IPS-NIHi7 (cell line): ENCODE measurements around the gene GARIN3.
A peak's percentile ranks its signal among the peaks of the same experiment; 100 is the strongest.
"Not testable (repeated sequence)": the region's sequence is repeated elsewhere in the genome, so short reads cannot be mapped to it uniquely, and the experiment has no call there.

Experiments
- DNase-seq: peaks from one replicate; pipeline ENCODE4 v3.0.0; 2012; ENCODE audit warnings: mixed read lengths; ENCODE audit errors: extremely low spot score

Gene GARIN3

DNA sequence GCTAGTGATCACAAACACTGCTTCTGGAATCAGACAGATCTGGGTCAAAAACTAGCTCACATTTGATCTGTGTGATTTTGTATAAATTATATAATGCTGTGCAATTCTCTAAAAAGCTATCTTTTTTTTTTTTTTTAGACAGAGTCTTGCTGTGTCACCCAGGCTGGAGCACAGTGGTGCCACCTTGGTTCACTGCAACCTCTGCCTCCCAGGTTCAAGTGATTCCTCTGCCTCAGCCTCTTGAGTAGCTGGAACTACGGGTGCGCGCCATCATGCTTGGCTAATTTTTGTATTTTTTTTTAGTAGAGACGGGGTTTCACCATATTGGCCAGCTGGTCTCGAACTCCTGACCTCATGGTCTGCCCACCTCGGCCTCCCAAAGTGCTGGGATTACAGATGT is 19.1 kb upstream of the GARIN3 start:
- not testable (repeated sequence) for DNase-seq

DNA sequence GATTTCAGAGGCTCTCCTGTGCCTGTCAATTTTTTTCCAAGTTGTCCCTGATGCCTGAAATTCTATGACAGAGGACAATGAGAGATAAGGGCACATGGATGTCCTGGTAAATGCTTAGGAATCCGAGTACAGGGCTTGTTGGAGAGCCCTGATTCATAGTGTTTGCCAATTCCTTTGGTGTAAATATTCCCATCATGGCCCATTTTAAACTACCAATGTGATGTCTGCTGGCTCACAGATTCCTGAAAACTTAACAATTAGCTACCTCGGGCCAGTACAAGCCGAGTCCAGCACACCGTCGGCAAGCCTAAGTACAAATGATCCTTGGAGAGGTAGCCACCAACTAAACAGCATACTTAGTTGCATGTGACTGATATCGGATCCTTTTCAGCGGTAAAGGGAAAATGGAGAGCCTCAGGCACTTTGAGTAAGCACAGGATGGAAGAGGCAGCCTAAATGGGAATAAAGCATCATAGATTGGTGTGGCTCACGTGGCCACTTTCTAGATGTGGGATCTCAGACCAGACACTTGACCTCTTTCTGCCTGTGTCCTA is 18.1 kb upstream of the GARIN3 start:
- DNase-seq: no peak

DNA sequence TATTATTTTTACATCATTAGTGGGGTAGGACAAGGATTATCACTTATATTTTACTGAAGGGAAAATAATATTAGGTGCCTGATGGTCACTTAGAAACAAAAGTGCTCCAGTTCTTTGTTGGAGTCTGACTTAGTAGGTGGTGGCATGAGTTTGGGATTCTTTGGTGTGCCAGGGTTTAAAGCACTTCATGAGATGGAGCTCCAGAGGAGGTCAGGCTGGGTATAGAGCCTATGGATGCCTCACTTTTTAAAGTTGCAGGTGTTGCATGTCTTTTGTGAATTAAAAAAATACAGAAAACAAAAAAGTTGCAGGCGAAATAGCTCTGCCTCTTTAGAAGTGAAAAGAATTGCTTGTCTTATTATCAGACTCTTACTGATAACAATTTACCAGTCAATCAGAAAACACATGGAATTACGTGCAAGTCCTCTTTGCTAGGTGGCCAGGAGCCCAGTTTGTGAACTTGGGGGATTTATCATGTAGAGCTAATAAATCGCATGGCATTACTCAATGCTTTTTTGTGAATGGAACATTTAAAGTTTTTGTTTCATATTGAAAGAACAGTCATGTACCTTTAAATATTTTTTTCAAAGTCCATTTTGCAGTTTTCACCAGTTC is 16.2 kb upstream of the GARIN3 start:
- no peak for DNase-seq

DNA sequence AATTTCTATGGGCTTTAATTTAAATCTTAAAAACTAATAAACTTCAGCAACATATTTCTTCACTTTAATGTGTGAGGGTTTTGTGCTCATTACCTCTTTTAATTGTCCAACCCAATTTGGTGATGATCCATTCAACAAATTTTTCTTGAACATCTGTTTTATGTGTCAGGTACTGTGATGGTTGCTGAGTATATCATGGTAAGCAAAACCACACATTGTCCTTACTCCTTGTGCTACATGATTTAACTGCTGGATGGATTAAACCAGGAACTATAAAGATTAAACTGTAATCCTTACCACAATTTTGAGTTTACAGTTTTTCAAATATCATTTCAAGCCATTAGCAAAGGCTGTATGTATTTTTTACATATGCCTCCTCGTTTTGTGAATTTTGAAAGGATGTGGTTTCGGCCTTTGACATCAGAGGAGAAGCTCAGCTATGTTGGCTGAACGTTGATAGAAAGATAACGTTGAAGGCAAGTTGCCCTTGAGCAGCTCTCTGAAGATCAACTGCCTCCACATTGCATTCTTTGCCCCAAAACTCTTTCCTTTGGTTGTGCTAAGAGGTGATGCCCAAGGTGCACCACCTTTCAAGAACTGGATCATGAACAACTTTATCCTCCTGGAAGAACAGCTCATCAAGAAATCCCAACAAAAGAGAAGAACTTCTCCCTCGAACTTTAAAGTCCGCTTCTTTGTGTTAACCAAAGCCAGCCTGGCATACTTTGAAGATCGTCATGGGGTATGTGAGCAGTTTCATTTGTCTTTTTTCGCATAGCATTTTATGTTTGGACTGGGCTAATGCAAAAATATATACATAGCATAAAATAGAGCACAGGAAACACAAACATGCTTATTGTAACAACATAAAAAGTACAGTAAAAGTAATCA is 14.6 kb upstream of the GARIN3 start, which contains the start of gene ITK:
Gene ITK (plus strand): TSS at position 467 of the 891 bp plus-strand sequence. CDS start 138 bp downstream, at position 605.
- no peak for DNase-seq

DNA sequence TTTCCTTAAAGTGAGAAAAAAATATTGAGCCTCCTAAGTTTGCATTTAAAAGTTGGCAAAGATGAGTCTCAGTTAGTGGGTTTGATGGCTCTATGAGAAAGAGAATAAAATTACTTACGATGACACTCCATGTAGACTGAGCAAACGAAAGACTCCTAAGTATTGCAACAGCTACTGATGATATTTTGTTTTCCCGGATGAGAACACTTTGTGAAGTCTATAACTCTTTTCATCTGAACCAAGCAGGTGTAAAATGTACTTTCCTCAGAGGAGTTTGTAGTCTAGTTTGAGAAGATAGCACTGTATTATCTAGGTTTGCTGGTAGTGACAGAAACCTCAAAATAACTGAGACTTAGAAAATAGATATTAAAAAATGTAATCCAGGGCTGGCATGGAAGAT is 12.9 kb upstream of the GARIN3 start:
- no peak for DNase-seq

DNA sequence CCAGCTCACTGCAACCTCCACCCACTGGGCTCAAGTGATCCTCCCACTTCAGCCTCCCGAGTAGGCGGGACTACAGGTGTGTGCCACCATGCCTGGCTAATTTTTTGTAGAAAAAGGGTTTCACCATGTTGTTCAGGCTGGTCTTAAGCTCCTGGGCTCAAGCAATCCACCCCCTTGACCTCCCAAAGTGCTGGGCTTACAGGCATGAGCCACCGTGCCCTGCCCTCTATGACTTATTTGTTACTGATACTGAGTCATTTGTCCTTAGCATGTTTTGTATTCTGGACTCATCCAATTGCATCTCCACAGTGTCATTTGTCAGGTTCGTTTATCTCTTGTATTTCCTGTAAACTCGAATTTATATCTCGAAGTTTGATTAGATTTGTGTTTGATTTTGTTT is 11.9 kb upstream of the GARIN3 start:
- DNase-seq: no peak

DNA sequence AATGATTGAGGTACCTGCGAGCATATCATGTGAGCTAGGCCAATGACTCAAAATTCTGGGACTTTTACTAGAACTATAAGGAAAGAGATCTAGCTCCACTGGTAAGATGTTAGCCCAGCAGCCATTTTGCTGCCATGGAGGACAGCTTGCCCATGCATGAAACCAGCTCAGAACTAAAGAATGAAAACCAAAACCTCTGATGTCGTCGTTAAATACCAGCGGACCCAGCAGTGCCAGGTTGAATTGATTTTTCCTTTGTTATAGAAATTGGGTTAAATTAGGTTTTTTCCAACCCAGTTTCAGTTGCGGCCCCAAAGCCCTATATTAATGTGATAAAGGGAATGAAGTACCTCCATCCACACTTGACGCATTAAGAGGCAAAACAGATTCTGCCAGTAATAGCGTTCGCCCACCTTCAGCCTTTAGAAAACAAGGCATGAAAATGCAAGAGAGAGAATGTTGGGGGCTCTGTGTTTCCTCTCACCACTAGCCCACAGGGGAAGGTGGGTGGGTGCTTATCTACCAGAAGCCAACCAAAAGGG is 9.1 kb upstream of the GARIN3 start:
- DNase-seq: no peak

DNA sequence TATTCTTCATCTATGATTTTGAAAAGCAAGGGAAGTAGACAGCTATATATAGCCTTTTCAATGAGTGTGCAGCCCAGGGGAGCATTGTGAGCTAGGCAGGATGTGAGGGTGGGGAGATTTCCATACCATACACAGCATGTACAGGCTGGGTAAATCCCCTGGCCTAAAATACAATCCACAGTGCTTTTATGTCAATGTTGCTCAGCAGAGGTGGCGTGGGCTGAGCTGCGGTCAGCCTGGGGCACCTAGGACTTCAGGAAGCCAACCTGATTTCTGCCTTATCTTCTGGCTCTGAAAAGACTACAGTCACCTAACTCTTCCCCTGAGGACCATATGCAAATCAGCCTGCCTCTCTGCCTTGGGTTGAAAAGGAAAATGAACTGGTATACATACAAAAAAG is 6.3 kb upstream of the GARIN3 start:
- DNase-seq: no peak

DNA sequence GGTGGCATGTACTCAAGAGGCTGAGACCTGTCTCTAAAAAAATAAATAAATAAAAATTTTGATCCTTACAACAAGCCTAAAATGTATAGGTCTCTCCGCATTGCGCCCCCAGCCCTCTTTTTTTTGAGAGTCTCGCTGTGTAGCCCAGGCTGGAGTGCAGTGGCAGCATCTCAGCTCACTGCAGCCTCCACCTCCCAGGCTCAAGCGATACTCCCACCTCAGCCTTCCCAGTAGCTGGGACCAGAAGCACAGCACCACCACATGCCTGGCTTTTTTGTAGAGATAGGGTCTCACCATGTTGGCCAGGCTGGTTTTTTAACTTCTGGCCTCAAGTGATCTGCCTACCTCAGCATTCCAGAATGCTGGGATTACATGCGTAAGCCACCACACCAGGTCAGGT is 2.2 kb upstream of the GARIN3 start:
- no peak for DNase-seq

DNA sequence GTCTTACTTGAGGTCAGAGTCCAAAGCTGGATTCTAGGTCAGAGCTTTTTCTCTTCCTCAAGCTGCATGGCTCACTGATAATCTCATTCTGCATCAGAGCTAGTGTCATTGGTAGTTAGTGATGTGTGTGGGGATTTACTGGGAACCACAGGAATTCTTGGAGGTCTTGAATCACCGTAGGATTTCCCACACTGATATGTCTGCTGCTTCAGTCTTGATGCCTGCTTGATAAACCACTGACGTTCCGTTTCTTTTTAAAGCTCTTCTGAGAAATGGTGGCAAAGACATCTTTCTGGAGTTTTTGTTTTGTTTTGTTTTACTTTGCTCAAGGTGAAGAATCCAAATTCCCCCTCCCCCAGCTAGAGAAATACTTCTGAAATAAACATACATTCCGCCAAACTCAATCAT is 1.2 kb upstream of the GARIN3 start:
- DNase-seq: no peak

DNA sequence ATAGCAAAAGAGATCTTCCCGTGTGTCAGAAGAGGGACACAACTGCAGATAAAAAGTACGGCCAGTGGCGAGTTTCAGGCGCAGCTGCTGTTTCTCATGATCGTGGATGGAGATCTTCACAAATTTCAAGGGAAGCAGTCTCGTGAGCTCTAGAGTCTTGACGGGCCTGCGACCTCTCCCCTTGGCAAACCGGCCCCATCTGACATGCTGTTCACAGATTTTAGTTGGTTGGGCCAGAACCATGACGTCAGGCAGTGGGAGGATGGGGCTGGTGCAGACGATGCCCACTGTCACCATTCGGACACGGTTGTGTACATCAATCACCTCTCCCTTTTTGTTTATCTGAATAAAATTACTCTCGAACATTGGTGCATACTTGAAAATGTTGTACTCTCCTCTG is 396 bp downstream of the GARIN3 start:
- DNase-seq: no peak

DNA sequence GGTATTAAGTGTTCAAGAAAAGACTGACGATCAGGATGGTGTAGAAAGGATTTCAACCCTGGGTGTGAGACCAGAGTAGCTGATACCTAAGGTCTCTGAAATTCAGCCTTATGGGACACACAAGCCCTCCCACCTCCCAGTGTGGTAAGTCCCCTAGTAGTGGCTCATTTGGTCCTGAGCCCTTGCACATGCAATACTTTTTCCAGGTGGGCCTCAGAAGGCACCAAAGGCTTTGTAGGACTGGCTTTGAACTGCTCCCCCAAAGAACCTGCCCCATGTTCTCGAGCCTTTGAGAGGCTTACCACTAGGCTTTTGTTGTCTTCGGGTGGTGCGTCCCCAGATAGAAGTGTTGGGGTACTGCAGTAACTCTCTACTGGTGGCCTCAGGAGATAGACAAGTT is 803 bp downstream of the GARIN3 start:
- DNase-seq: no peak

DNA sequence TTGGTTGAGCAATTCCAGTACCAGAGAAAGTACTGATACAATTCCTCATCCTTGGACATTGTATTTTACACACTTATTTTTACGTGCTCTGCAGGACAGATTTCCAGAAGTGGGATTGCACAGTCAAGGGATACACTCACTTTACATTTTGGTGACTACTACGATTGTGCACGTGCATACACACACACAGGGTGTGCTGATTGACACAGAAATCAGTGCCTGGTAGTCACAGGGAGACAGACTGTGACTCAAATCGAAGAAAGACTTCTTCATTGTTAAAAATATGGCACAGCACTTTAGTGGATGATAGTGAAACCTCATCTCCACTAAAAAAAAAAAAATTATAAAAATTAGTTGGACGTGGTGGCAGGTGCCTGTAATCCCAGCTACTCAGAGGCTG is 1.5 kb downstream of the GARIN3 start:
- DNase-seq: no peak

DNA sequence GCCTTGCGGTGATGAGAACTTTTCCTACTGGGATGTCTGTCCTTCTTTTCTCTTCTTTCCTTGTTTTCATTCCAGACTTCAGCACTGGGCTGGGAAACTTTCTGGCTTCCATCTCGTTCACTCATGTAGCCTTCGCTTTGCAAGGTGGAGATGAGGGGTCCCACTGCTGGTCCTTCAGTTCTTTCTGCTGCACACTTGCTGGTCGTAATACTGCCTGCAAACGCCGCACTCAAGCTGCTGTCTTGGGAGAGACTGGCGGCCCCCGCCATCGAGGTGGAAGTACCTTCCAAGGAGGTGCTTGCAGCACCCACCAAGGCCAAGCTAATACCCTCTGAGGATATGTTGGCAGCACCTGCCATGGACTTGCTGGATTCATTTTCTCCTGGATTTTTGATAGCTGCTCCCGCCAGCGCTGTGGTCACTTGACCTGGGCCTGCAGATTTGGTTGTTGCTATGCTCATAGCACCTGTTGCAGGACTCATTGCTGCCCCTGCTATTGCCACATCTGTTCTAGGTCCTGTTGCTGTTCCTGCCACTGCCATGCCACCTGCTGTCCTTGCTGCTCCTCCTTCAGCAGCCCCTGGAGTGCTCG is 3.0 kb downstream of the GARIN3 start:
- no peak for DNase-seq

DNA sequence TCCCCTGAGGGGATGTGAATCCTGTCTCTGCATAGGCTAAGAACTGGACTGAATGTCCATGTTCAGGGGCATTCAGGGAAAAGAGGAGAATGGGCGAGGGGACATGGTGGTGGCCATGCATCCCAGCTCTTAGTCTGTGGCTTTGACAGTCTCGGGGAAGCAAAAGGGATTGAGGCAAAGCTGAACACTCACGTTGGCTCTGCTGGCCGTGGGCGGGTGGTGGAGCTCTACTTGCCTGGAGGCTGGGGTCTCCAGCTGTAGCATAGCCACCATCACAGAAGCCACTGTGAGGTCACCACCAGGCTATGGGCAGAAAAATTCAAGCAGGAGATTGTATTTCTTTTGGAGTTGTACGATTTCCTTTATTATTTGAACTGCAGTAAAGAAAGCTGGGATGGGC is 4.1 kb downstream of the GARIN3 start:
- DNase-seq: no peak

DNA sequence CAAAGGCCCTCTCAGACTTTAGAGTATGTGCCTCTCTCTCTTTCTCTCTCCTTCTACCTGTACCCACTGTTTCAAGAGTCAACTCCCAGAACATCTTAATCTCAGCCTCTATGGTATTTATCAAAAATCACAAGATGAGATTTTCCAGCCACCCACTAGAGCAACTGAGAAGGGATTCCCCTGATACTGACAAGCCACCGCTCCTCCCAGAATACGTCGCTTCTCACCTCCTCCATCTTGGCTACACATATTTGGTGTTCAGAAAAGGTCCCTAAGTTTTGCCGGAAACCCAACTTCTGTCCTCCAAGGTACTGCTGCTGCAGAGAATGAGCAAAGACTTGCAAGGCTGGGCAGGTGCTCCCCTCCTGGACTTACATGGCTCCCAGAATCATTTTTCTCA is 6.1 kb downstream of the GARIN3 start:
- no peak for DNase-seq

DNA sequence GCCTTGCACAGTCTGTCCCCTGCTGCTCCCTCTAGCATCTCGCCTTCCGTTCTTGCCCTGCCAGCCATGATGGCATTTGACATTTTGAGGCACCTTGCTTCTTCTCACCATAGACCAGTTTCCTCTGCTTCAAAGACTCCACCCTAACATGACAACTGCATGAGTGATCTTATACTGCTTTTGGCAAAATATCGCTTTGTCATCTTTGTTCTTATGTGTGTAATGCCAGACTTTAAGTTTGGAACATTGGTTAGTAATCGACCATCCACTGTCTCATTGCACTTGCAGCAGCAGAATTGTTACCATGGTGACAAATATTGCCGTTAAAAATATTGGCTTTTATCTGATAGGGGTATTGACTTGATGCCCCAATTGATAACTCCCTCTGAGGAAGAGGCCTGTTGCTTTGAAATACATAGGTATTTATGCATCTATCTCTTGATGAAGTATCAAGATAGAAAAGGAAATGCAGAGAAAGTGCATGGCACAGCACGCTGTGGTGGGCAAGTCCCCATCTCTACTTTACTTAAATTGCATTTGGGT is 6.8 kb downstream of the GARIN3 start:
- no peak for DNase-seq

DNA sequence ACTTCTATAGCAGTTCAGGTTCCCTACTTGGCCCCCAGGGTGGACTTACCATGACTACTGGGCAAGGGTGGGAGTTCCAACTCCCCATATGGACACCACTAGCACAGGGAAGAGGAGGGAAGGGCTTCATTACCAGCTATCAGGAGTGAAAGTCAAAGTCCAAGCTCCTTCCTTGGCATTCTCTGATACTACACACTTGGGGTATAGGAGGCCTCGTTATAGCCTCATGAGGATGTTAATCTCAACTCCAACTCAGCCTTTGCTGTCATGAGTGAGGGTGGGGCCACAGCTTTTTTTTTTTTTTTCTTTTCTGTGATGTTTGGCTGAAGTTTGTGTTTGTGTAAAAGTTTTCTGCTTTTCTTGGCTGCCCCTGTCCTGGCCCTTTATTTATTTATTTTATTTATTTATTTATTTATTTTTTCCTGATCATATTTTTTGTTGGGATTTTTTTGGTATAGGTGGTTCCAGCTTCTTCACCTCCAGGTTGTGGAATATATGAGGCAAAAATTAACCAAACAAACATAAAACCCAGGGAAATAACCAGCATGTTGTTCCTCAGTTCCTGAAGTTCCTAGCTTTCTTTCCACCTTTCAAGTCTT is 8.7 kb downstream of the GARIN3 start:
- no peak for DNase-seq

DNA sequence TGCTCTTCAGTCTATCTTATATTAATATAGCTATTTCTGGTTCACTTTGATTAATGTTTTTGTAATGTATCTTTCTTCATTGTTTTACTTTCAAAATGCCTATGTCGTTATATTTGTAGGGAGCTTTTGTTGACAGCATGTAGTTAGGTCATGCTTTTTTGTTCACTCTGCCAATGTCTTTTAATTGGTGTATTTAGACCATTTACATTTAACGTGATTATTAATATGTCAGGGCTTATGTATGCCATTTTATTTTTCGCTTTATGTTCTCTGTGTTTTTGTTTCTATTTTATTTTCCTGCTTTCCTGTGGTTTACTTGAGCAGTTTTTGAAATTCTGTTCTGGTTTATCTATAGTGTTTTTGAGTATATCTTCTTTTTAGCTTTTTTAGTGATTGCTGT is 10.8 kb downstream of the GARIN3 start:
- DNase-seq: no peak

DNA sequence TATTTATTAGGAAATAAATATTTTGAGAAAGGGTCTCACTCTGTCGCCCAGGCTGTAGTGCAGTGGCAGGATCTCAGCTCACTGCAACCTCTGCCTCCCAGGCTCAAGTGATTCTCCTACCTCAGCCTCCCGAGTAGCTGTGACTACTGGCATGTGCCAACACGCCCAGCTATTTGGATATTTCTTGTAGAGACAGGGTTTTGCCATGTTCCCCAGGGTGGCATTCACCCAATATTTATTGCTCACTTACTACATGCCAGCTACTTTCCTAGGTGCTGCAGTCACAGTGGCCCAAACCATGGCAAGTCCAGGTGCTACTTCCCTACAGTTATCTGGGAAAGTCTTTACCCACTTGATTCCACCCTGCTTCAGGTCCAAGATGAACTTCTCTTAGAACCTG is 15.1 kb downstream of the GARIN3 start:
- no peak for DNase-seq

DNA sequence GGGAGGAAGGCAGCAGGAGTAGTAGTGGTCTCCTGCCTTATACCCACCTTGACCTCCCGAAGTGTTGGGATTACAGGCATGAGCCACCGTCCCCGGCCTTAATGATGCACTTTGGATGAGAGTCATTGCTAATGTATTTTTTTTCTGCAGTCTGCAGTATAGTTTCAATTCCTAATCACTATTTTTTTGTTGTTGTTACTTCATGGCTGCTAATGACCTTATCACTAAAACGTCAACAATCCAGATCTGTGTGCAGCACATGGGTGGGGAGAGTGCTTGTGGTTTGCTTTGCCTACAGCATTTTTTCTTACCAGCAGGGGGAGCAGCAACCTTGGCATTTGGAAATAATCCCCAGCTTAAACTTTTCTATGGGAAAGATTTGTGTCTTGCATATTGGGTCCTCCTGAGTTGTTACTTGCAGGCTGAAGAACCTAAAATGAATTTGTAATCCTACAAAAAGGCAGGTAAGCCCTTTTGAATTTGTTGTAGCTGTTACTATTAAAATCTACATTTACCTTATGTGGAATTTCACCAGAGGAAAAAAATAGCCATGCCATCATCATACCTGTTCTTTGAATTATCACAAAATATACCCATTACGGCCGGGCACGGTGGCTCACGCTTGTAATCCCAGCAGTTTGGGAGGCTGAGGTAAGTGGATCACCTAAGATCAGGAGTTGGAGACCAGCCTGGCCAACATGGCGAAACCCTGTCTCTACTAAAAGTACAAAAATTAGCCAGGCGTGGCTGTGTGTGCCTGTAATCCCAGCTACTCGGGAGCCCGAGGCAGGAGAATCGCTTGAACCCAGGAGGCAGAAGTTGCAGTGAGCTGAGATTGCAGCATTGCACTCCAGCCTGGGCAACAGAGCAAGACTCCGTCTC is 17.1 kb downstream of the GARIN3 start:
- DNase-seq: peak; percentile 70
